ENCODE measurements around the gene SLC6A11. TPM values are rescaled to one million over a fixed set of nuclear protein-coding genes. Genes with fewer than 3 reads are reported as not detected.

SLC6A11 gene
- total RNA-seq, 2 donors from 2014 or later, result 0.10 TPM; not detected in 1

GRCh38 chr3:10917176-10917575, 101.1 kb downstream of the SLC6A11 start:
- no peak for DNase-seq (ENCODE audit: low spot score)
- intact Hi-C loops (cut with DNase I), result no loop called here

GRCh38 chr3:10918011-10918410, 102.0 kb downstream of the SLC6A11 start:
- no peak for DNase-seq (ENCODE audit: low spot score)

GRCh38 chr3:10919636-10920035, 103.6 kb downstream of the SLC6A11 start:
- intact Hi-C loops (cut with DNase I), result no loop called here
- no peak for DNase-seq (ENCODE audit: low spot score)

More at GRCh38 chr3:10918011-10918410, 102.0 kb downstream of the SLC6A11 start:
- intact Hi-C loops (cut with DNase I), result no loop called here

GRCh38 chr3:10925436-10926255, 109.6 kb downstream of the SLC6A11 start:
- peak; percentile 75 for DNase-seq (ENCODE audit: low spot score)
- intact Hi-C loops (cut with DNase I), result no loop called here

- peak; percentile 76 for DNase-seq (ENCODE audit: low spot score)
- intact Hi-C loops (cut with DNase I), result no loop called here
Measured at GRCh38 chr3:10926256-10926810, 110.3 kb downstream of the SLC6A11 start.

GRCh38 chr3:10926811-10927521, 110.9 kb downstream of the SLC6A11 start:
- intact Hi-C loops (cut with DNase I), result no loop called here
- DNase-seq (ENCODE audit: low spot score), result peak; percentile 82

- DNase-seq (ENCODE audit: low spot score), result no peak
- intact Hi-C loops (cut with DNase I), result no loop called here
Measured at GRCh38 chr3:10927551-10927950, 111.5 kb downstream of the SLC6A11 start.

GRCh38 chr3:10928407-10928960, 112.5 kb downstream of the SLC6A11 start:
- peak; percentile 50 for DNase-seq (ENCODE audit: low spot score)
- intact Hi-C loops (cut with DNase I), result no loop called here

- intact Hi-C loops (cut with DNase I), result no loop called here
- peak; percentile 71 for DNase-seq (ENCODE audit: low spot score)
Measured at GRCh38 chr3:10928961-10929471, 113.0 kb downstream of the SLC6A11 start.

GRCh38 chr3:10929978-10930665, 114.1 kb downstream of the SLC6A11 start:
- intact Hi-C loops (cut with DNase I), result no loop called here
- peak; percentile 36 for DNase-seq (ENCODE audit: low spot score)

- intact Hi-C loops (cut with DNase I), result no loop called here
- DNase-seq (ENCODE audit: low spot score), result peak; percentile 37
Measured at GRCh38 chr3:10930666-10931040, 114.6 kb downstream of the SLC6A11 start.

GRCh38 chr3:10932596-10932995, 116.6 kb downstream of the SLC6A11 start:
- DNase-seq (ENCODE audit: low spot score), result peak; percentile 52
- intact Hi-C loops (cut with DNase I), result no loop called here

GRCh38 chr3:10933021-10933420, 117.0 kb downstream of the SLC6A11 start:
- intact Hi-C loops (cut with DNase I), result no loop called here
- DNase-seq (ENCODE audit: low spot score), result peak; percentile 22

- DNase-seq (ENCODE audit: low spot score), result peak; percentile 36
- intact Hi-C loops (cut with DNase I), result no loop called here
Measured at GRCh38 chr3:10933470-10933804, 117.4 kb downstream of the SLC6A11 start.

GRCh38 chr3:10933805-10934481, 117.9 kb downstream of the SLC6A11 start:
- intact Hi-C loops (cut with DNase I), result no loop called here
- DNase-seq (ENCODE audit: low spot score), result peak; percentile 81

GRCh38 chr3:10935028-10935427, 119.0 kb downstream of the SLC6A11 start:
- DNase-seq (ENCODE audit: low spot score), result peak; percentile 77
- intact Hi-C loops (cut with DNase I), result no loop called here

- intact Hi-C loops (cut with DNase I), result no loop called here
- peak; percentile 61 for DNase-seq (ENCODE audit: low spot score)
Measured at GRCh38 chr3:10935846-10936631, 120.0 kb downstream of the SLC6A11 start.

- intact Hi-C loops (cut with DNase I), result no loop called here
- peak; percentile 63 for DNase-seq (ENCODE audit: low spot score)
Measured at GRCh38 chr3:10936686-10937085, 120.7 kb downstream of the SLC6A11 start.
